Measurements from ENCODE around the gene KRT40.

DNA sequence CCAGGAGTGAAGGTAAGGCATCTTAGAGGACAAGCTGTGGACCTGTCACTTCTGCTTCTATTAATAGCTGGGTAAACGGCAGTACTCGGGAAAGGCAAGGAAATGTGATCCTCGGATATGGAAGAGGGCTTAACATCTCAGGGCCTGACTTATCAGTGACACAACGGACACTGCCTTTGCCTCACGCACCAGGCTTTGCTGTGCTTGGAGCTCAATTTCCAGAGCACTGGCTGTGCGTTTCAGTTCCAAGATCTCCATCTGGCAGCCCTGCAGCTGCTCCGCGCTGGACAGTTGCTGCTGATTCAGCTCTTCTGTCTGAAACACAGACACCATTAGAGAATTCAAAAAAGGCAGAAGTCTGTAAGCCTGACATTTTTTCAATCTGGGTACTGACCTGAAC is 3.5 kb downstream of the KRT40 start:
- TF ChIP-seq, protein P1, sequence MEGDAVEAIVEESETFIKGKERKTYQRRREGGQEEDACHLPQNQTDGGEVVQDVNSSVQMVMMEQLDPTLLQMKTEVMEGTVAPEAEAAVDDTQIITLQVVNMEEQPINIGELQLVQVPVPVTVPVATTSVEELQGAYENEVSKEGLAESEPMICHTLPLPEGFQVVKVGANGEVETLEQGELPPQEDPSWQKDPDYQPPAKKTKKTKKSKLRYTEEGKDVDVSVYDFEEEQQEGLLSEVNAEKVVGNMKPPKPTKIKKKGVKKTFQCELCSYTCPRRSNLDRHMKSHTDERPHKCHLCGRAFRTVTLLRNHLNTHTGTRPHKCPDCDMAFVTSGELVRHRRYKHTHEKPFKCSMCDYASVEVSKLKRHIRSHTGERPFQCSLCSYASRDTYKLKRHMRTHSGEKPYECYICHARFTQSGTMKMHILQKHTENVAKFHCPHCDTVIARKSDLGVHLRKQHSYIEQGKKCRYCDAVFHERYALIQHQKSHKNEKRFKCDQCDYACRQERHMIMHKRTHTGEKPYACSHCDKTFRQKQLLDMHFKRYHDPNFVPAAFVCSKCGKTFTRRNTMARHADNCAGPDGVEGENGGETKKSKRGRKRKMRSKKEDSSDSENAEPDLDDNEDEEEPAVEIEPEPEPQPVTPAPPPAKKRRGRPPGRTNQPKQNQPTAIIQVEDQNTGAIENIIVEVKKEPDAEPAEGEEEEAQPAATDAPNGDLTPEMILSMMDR (IDR thresholded peaks at IDR 0.05) = no peak
- no peak for TF ChIP-seq POLR2A (IDR thresholded peaks at IDR 0.05)

All from adrenal gland (tissue), 5 donors.